ENCODE measurements around the gene NDUFAF7. TPM values are rescaled to one million over a fixed set of nuclear protein-coding genes. Genes with fewer than 3 reads are reported as not detected.
"Not testable (repeated sequence)": the region's sequence is repeated elsewhere in the genome, so short reads cannot be mapped to it uniquely, and the experiment has no call there.

Gene NDUFAF7
- total RNA-seq, 4 donors from 2014 or later, result 11.3 to 35.7 (median 19.3) TPM

- TF ChIP-seq CTCF (IDR thresholded peaks at IDR 0.05) (no peak), POLR2A (IDR thresholded peaks at IDR 0.05) (no peak)
- no peaks in the 10 kb centered on the region for H3K36me3 ChIP-seq
- peaks cover 0 to 19% of the 10 kb centered on the region in 2 donors for H3K9me3 ChIP-seq
- no peak for DNase-seq
- no peak overlapping the region for H3K4me3 ChIP-seq
- H3K27me3 ChIP-seq, result no peaks in the 10 kb centered on the region
- H3K4me1 ChIP-seq, result no peaks in the 10 kb centered on the region
- intact Hi-C loops (cut with DNase I; ENCODE audit: low total_unique reads), result no loop called here
- H3K27ac ChIP-seq, result no peak overlapping the region
Observed at GRCh38 chr2:37205689-37206341, 25.6 kb upstream of the NDUFAF7 start.

DNA sequence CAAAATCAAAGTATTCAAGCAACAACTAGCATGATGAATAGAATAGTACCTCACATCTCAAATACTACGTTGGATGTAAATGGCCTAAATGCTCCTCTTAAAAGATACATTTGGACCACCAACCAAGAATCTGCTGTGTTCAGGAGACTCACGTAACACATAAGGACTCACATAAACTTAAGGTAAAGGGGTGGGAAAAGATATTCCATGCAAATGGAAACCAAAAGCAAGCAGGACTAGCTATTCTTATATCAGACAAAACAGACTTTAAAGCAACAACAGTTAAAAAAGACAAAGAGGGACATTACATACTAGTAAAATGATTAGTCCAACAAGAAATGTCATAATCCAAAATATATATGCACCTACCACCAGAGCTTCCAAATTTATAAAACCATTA is 24.7 kb upstream of the NDUFAF7 start:
- H3K27ac ChIP-seq; DNase-seq; H3K36me3 ChIP-seq; intact Hi-C loops (cut with DNase I; ENCODE audit: low total_unique reads); H3K4me3 ChIP-seq; H3K4me1 ChIP-seq; H3K27me3 ChIP-seq: not testable (repeated sequence)
- H3K9me3 ChIP-seq, result peaks cover 0 to 19% of the 10 kb centered on the region in 2 donors

GRCh38 chr2:37211212-37211611 is 20.2 kb upstream of the NDUFAF7 start:
- DNase-seq, result no peak
- intact Hi-C loops (cut with DNase I; ENCODE audit: low total_unique reads), result no loop called here
- no peaks in the 10 kb centered on the region for H3K36me3 ChIP-seq
- no peak overlapping the region for H3K4me3 ChIP-seq
- H3K9me3 ChIP-seq, result peaks cover 0 to 19% of the 10 kb centered on the region in 2 donors
- no peaks in the 10 kb centered on the region for H3K4me1 ChIP-seq
- H3K27ac ChIP-seq, result no peak overlapping the region
- TF ChIP-seq CTCF (IDR thresholded peaks at IDR 0.05) (no peak), POLR2A (IDR thresholded peaks at IDR 0.05) (no peak)
- H3K27me3 ChIP-seq, result no peaks in the 10 kb centered on the region

GRCh38 chr2:37211939-37212338 is 19.5 kb upstream of the NDUFAF7 start:
- no peak for TF ChIP-seq CTCF (IDR thresholded peaks at IDR 0.05)
- no peak for TF ChIP-seq POLR2A (IDR thresholded peaks at IDR 0.05)
- Histone ChIP-seq H3K4me1 (no peaks in the 10 kb centered on the region), H3K9me3 (peaks cover 0 to 19% of the 10 kb centered on the region in 2 donors), H3K27me3 (no peaks in the 10 kb centered on the region), H3K4me3 (no peak overlapping the region), H3K27ac (no peak overlapping the region), H3K36me3 (no peaks in the 10 kb centered on the region)
- intact Hi-C loops (cut with DNase I; ENCODE audit: low total_unique reads), result no loop called here
- no peak for DNase-seq

DNA sequence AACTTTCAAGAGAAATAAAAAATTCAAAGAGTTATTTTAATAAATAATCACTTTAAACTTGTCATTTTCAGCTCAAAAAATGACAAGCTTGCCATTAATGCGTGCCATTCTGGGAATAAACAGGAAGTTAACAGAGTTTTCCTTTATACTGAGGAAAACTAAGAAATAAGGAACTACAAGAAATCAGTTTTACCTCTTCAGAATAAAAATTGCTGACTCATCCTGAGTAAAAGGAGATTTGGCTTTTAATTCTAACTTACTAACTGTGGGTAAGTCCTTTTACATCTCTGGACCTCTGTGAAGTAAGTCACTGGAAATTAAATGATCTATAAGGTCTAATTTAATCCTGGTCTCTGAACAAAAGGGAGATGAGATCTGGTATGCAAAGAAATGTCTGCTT is 16.2 kb upstream of the NDUFAF7 start:
- TF ChIP-seq POLR2A (IDR thresholded peaks at IDR 0.05) (no peak), CTCF (IDR thresholded peaks at IDR 0.05) (no peak)
- no peak for DNase-seq
- Histone ChIP-seq H3K36me3 (no peaks in the 10 kb centered on the region), H3K4me3 (no peak overlapping the region), H3K27me3 (no peaks in the 10 kb centered on the region), H3K4me1 (no peaks in the 10 kb centered on the region), H3K9me3 (no peaks in the 10 kb centered on the region), H3K27ac (peak overlapping the region in 1 of 2 donors; percentile 41)
- intact Hi-C loops (cut with DNase I; ENCODE audit: low total_unique reads), result no loop called here

GRCh38 chr2:37219046-37219445 is 12.4 kb upstream of the NDUFAF7 start:
- Histone ChIP-seq H3K4me3 (no peak overlapping the region), H3K9me3 (no peaks in the 10 kb centered on the region), H3K4me1 (no peaks in the 10 kb centered on the region), H3K36me3 (no peaks in the 10 kb centered on the region), H3K27me3 (no peaks in the 10 kb centered on the region), H3K27ac (no peak overlapping the region)
- TF ChIP-seq CTCF (IDR thresholded peaks at IDR 0.05) (no peak), POLR2A (IDR thresholded peaks at IDR 0.05) (no peak)
- intact Hi-C loops (cut with DNase I; ENCODE audit: low total_unique reads), result no loop called here
- DNase-seq, result no peak
